ENCODE results near the gene FUCA1. TPM values are rescaled to one million over a fixed set of nuclear protein-coding genes. Genes with fewer than 3 reads are reported as not detected.
"Not testable (repeated sequence)": the region's sequence is repeated elsewhere in the genome, so short reads cannot be mapped to it uniquely, and the experiment has no call there.

FUCA1 gene
- total RNA-seq, 1 experiment from 2014 or later, result 14.3 TPM

- Histone ChIP-seq H3K36me3 (ENCODE audit: control insufficient read depth, insufficient read depth, low read length) (no peaks in the 10 kb centered on the region), H3K27me3 (ENCODE audit: control insufficient read depth, insufficient read depth, low read length) (peaks cover 6% of the 10 kb centered on the region), H3K9me3 (ENCODE audit: control insufficient read depth, insufficient read depth, low read depth, low read length) (no peaks in the 10 kb centered on the region), H3K4me1 (ENCODE audit: control insufficient read depth, insufficient read depth, low read length) (no peaks in the 10 kb centered on the region), H3K27ac (ENCODE audit: low read length) (no peak overlapping the region), H3K4me3 (ENCODE audit: low read depth in 2 of 2, low read length in 2 of 2) (no peak overlapping the region)
- CTCF ChIA-PET, result interaction anchor here (0.6 kb wide), 1 partner anchor 268 kb away, joined by 3 read pairs; no protein-coding TSS in a partner anchor
- no TSS peak for BruUV-seq (replicated peaks)
- POLR2A ChIA-PET, result interaction anchor here (0.7 kb wide), 1 partner anchor 11 kb away, joined by 7 read pairs; no protein-coding TSS in a partner anchor
- in situ Hi-C loops (cut with HindIII; ENCODE audit: low pct_unique_long_range_greater_than_20kb, low sequenced_read_pairs), result no loop called here
- TF ChIP-seq CTCF (IDR thresholded peaks at IDR 0.05) (no peak), TCF7L2 (IDR thresholded peaks at IDR 0.05; ENCODE audit: low read depth, low read length) (no peak), POLR2AphosphoS5 (IDR thresholded peaks at IDR 0.05; ENCODE audit: low read depth, low read length) (no peak)
- ATAC-seq (no peak), DNase-seq (ENCODE audit: low read depth, low spot score) (no peak)
- intact Hi-C loops (cut with micrococcal nuclease; ENCODE audit: unreplicated experiment), result no loop called here
Observed at GRCh38 chr1:23903754-23904153, 35.7 kb upstream of the FUCA1 start.

GRCh38 chr1:23902321-23903278 lies 34.5 kb upstream of the FUCA1 start:
- BruUV-seq (replicated peaks), result no TSS peak
- TF ChIP-seq SIN3A (IDR thresholded peaks at IDR 0.05; ENCODE audit: borderline replicate concordance, insufficient read depth, low read depth, low read length) (no peak), TCF7L2 (IDR thresholded peaks at IDR 0.05; ENCODE audit: low read depth, low read length) (no peak), REST (IDR thresholded peaks at IDR 0.05; ENCODE audit: insufficient read depth in 1 of 2, low read depth in 2 of 2, low read length in 1 of 2) (no peak), CTCF (IDR thresholded peaks at IDR 0.05) (no peak), POLR2AphosphoS5 (IDR thresholded peaks at IDR 0.05; ENCODE audit: low read depth, low read length) (no peak)
- H3K27me3 ChIP-seq (ENCODE audit: control insufficient read depth, insufficient read depth, low read length), result peaks cover 6% of the 10 kb centered on the region
- CTCF ChIA-PET, result no interaction called here
- H3K36me3 ChIP-seq (ENCODE audit: control insufficient read depth, insufficient read depth, low read length), result no peaks in the 10 kb centered on the region
- H3K4me1 ChIP-seq (ENCODE audit: control insufficient read depth, insufficient read depth, low read length), result no peaks in the 10 kb centered on the region
- no peak overlapping the region for H3K27ac ChIP-seq (ENCODE audit: low read length)
- ATAC-seq, result peak; percentile 63
- peak overlapping the region; percentile 24 to 32; a peak in 3 of 4 replicates for H3K4me3 ChIP-seq (ENCODE audit: low read depth in 2 of 2, low read length in 2 of 2)
- no peaks in the 10 kb centered on the region for H3K9me3 ChIP-seq (ENCODE audit: control insufficient read depth, insufficient read depth, low read depth, low read length)
- in situ Hi-C loops (cut with HindIII; ENCODE audit: low pct_unique_long_range_greater_than_20kb, low sequenced_read_pairs), result no loop called here
- POLR2A ChIA-PET, result interaction anchor here (0.6 kb wide), 1 partner anchor 140 kb away, joined by 3 read pairs; no protein-coding TSS in a partner anchor
- intact Hi-C loops (cut with micrococcal nuclease; ENCODE audit: unreplicated experiment), result no loop called here
- DNase-seq (ENCODE audit: low read depth, low spot score), result no peak

GRCh38 chr1:23900017-23900416 lies 31.9 kb upstream of the FUCA1 start:
- H3K4me3 ChIP-seq (ENCODE audit: low read depth in 2 of 2, low read length in 2 of 2); BruUV-seq (replicated peaks); CTCF ChIA-PET; H3K27me3 ChIP-seq (ENCODE audit: control insufficient read depth, insufficient read depth, low read length); ATAC-seq; in situ Hi-C loops (cut with HindIII; ENCODE audit: low pct_unique_long_range_greater_than_20kb, low sequenced_read_pairs); H3K9me3 ChIP-seq (ENCODE audit: control insufficient read depth, insufficient read depth, low read depth, low read length); POLR2A ChIA-PET; H3K36me3 ChIP-seq (ENCODE audit: control insufficient read depth, insufficient read depth, low read length); intact Hi-C loops (cut with micrococcal nuclease; ENCODE audit: unreplicated experiment); DNase-seq (ENCODE audit: low read depth, low spot score); H3K27ac ChIP-seq (ENCODE audit: low read length); H3K4me1 ChIP-seq (ENCODE audit: control insufficient read depth, insufficient read depth, low read length): not testable (repeated sequence)
